ENCODE measurements around the gene RSRC1. TPM values are rescaled to one million over a fixed set of nuclear protein-coding genes. Genes with fewer than 3 reads are reported as not detected.

RSRC1 gene
- total and polyA plus RNA-seq, 2 of the 13 experiments (the other 11 are each of a cell fraction or from before 2014, with no cell fraction given): 4.9 to 63.0 TPM

DNA sequence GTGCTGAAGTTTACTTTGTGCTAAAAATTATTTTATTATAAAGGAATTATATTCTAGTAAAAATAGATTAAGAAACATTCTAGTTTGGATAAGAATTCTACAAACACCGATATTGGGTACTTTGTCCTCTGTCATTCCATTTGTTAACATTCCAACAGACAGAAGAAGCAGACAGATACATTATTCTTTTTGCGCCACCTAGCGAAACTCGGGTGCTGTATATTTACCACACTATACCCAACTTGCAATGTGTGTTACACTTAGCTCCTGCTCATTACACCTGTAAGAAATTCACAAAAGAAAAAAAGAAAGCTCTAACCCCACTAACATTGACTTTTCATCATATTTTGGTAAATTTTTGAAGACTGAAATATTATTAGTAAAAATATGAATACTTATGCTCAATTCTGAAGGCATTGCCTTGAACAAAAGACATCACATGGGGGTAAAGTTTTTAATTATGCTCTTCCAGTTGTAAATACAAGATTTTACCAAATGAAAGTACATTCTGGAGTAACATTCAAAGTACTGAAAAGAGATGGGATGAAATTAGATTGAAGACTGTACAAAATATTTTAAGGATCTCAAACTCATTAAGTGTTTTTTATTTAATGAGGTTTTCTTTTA, 324.6 kb downstream of the RSRC1 start (continued):
- TF ChIP-seq, protein P1, sequence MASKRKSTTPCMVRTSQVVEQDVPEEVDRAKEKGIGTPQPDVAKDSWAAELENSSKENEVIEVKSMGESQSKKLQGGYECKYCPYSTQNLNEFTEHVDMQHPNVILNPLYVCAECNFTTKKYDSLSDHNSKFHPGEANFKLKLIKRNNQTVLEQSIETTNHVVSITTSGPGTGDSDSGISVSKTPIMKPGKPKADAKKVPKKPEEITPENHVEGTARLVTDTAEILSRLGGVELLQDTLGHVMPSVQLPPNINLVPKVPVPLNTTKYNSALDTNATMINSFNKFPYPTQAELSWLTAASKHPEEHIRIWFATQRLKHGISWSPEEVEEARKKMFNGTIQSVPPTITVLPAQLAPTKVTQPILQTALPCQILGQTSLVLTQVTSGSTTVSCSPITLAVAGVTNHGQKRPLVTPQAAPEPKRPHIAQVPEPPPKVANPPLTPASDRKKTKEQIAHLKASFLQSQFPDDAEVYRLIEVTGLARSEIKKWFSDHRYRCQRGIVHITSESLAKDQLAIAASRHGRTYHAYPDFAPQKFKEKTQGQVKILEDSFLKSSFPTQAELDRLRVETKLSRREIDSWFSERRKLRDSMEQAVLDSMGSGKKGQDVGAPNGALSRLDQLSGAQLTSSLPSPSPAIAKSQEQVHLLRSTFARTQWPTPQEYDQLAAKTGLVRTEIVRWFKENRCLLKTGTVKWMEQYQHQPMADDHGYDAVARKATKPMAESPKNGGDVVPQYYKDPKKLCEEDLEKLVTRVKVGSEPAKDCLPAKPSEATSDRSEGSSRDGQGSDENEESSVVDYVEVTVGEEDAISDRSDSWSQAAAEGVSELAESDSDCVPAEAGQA (IDR thresholded peaks at IDR 0.05; ENCODE audit: low read depth): no peak
- TF ChIP-seq, protein P1 (CRISPR knock-in tag; IDR thresholded peaks at IDR 0.05; ENCODE audit: borderline replicate concordance): no peak
- TF ChIP-seq TCF12 (IDR thresholded peaks at IDR 0.05) (no peak), TCF12 (CRISPR knock-in tag; IDR thresholded peaks at IDR 0.05) (no peak), ZC3H13 (CRISPR knock-in tag; IDR thresholded peaks at IDR 0.05) (no peak), STAG1 (CRISPR knock-in tag; IDR thresholded peaks at IDR 0.05) (peak; percentile 89), FOXA3 (CRISPR knock-in tag; IDR thresholded peaks at IDR 0.05) (0 out of 2 replicates have a peak, but pooled peaks have one; percentile 29), AGO1 (IDR thresholded peaks at IDR 0.05; ENCODE audit: low read depth, low read length, poor library complexity, severe bottlenecking) (no peak), KLF15 (CRISPR knock-in tag; IDR thresholded peaks at IDR 0.05; ENCODE audit: borderline replicate concordance) (no peak), MTF2 (CRISPR knock-in tag; IDR thresholded peaks at IDR 0.05; ENCODE audit: borderline replicate concordance) (no peak), ZKSCAN8 (CRISPR knock-in tag; IDR thresholded peaks at IDR 0.05; ENCODE audit: borderline replicate concordance) (peak; percentile 39; the same call in 1 of the 2 replicates), RAD21 (CRISPR knock-in tag; IDR thresholded peaks at IDR 0.05) (peak; percentile 73), ZNF501 (CRISPR knock-in tag; IDR thresholded peaks at IDR 0.05) (no peak), RXRB (CRISPR knock-in tag; IDR thresholded peaks at IDR 0.05; ENCODE audit: borderline replicate concordance) (0 out of 2 replicates have a peak, but pooled peaks have one; percentile 16), THAP11 (CRISPR knock-in tag; IDR thresholded peaks at IDR 0.05) (peak; percentile 25; the same call in 1 of the 2 replicates)
- TF ChIP-seq, protein P2, sequence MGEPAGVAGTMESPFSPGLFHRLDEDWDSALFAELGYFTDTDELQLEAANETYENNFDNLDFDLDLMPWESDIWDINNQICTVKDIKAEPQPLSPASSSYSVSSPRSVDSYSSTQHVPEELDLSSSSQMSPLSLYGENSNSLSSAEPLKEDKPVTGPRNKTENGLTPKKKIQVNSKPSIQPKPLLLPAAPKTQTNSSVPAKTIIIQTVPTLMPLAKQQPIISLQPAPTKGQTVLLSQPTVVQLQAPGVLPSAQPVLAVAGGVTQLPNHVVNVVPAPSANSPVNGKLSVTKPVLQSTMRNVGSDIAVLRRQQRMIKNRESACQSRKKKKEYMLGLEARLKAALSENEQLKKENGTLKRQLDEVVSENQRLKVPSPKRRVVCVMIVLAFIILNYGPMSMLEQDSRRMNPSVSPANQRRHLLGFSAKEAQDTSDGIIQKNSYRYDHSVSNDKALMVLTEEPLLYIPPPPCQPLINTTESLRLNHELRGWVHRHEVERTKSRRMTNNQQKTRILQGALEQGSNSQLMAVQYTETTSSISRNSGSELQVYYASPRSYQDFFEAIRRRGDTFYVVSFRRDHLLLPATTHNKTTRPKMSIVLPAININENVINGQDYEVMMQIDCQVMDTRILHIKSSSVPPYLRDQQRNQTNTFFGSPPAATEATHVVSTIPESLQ (CRISPR knock-in tag; conservative IDR thresholded peaks at IDR 0.05): no peak
- TF ChIP-seq, protein P3, sequence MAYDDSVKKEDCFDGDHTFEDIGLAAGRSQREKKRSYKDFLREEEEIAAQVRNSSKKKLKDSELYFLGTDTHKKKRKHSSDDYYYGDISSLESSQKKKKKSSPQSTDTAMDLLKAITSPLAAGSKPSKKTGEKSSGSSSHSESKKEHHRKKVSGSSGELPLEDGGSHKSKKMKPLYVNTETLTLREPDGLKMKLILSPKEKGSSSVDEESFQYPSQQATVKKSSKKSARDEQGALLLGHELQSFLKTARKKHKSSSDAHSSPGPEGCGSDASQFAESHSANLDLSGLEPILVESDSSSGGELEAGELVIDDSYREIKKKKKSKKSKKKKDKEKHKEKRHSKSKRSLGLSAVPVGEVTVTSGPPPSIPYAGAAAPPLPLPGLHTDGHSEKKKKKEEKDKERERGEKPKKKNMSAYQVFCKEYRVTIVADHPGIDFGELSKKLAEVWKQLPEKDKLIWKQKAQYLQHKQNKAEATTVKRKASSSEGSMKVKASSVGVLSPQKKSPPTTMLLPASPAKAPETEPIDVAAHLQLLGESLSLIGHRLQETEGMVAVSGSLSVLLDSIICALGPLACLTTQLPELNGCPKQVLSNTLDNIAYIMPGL (CRISPR knock-in tag; IDR thresholded peaks at IDR 0.05; ENCODE audit: borderline replicate concordance in 1 of 2, low read depth in 1 of 2): 0 out of 4 replicates have a peak, but pooled peaks of 1 of the 2 experiments have one; percentile 19
- TF ChIP-seq, protein P4, sequence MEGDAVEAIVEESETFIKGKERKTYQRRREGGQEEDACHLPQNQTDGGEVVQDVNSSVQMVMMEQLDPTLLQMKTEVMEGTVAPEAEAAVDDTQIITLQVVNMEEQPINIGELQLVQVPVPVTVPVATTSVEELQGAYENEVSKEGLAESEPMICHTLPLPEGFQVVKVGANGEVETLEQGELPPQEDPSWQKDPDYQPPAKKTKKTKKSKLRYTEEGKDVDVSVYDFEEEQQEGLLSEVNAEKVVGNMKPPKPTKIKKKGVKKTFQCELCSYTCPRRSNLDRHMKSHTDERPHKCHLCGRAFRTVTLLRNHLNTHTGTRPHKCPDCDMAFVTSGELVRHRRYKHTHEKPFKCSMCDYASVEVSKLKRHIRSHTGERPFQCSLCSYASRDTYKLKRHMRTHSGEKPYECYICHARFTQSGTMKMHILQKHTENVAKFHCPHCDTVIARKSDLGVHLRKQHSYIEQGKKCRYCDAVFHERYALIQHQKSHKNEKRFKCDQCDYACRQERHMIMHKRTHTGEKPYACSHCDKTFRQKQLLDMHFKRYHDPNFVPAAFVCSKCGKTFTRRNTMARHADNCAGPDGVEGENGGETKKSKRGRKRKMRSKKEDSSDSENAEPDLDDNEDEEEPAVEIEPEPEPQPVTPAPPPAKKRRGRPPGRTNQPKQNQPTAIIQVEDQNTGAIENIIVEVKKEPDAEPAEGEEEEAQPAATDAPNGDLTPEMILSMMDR (CRISPR knock-in tag; IDR thresholded peaks at IDR 0.05): peak; percentile 83

Data from HepG2 (cell line).